Kidney glomerular epithelial cell (primary cell): ENCODE measurements around the gene ALDH3B2.
"Not testable (repeated sequence)": the region's sequence is repeated elsewhere in the genome, so short reads cannot be mapped to it uniquely, and the experiment has no call there.

Experiments used
- DNase-seq: peaks from one replicate; lab custom pipeline; 2025; lab: John Stamatoyannopoulos, UW

ALDH3B2 gene, protein sequence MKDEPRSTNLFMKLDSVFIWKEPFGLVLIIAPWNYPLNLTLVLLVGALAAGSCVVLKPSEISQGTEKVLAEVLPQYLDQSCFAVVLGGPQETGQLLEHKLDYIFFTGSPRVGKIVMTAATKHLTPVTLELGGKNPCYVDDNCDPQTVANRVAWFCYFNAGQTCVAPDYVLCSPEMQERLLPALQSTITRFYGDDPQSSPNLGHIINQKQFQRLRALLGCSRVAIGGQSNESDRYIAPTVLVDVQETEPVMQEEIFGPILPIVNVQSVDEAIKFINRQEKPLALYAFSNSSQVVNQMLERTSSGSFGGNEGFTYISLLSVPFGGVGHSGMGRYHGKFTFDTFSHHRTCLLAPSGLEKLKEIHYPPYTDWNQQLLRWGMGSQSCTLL

DNA sequence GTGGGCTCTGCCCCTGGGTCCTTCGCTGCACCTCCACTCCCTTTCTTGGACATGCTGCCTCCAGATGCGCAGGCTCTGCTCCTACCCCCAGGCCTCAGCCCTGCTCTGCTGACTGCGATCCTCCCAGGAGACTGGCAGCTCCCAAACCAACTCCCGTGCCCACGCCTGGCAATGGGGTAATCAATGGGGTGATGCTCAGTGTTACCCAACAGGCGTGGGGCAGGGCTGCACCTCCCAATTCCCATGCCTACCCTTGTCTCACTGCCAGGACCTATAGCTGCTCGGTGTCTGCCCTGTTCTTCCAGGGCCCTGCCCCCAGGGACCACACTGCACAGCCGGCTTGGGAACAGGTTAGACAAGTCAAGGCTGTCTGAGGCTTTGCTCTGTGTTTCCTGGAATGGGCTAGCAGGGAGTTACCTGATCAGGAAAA, at the start of gene ALDH3B2:
Gene ALDH3B2 (minus strand): TSS at position 182 of the 430 bp plus-strand sequence. CDS start 7,688 bp downstream, outside the sequence.
- no peak for DNase-seq

DNA sequence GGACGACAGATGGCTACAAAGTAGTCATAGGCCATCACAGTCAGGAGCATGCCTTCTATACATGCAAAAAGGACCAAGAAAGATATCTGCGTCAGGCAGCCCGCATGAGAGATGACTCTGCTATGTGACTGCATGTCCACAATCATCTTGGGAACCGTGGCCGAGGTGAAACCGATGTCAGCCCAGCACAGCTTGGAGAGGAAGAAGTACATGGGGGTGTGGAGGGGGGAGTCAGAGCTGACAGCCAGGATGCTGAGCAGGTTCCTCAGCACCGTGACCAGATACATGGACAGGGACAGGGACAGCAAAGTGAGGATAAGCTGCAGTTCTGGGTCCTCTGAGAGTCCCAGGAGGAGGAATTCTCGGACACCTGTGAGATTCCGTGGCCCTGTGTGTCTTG, 48.6 kb upstream of the ALDH3B2 start:
- not testable (repeated sequence) for DNase-seq

DNA sequence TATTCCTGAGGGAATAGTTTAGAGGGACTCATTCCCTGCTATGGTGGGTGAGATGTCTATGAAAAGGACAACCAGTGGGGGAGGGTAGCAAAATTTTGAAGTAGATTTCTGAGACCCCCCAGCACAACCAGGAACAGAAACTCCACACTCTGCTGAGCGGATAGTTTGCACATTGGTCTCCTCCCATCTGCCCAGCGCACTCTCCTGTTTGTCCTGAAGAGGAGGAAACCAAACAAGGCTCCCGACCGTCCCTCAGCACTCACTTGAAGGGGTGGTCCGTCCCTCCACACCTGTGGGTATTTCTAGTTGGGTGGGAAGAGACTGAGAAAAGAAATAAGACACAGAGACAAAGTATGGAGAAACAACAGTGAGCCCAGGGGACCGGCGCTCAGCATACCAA, 41.8 kb upstream of the ALDH3B2 start:
- not testable (repeated sequence) for DNase-seq

DNA sequence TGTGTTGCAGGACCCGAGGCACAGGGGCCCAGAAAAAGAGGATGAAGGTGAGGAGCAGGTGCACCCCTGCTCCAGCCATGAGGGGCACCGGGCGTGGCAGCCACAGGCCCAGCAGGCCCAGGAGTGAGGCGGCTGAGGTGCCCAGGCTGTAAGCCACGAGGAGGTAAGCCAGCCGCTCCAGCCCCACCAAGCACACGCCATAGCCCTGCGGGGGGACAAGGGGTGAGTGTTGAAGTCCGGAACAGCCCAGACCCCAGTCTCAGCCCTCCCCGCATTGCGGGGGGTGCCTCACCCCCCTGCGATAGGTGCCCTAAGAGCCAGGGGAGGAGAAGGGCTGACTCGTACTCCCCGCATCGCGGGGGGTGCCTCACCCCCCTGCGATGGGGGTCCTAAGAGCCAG, 41.4 kb upstream of the ALDH3B2 start:
- not testable (repeated sequence) for DNase-seq

DNA sequence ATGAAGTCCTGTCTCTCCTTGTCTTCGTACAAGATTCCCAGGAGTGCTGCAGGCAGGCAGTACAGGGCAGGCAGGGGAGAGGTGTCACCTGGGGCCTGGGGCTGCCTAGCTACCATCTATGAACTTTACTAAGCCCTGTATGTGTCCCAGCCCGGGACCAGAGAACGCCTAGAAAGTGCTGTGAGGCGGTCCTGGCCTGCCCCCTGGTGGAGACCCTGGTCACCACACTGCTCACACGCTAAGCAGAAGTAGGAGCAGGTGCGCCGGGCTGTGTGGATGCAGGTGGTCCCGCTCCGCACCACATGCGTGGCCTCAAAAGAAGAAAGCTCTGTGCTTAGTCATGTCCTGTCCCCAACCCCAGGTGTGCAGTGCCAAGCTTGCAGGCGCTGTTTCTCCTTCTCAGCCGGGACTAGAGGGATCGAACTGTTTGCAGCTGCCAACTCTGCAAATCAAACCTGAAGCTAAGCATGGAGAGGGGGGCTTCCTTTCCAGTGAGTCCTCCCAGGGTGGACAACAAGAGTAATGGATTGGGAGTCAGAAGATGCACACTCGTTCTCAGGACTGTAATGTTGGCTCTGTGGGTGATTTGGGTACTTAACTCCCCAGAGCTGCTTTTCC, 39.6 kb upstream of the ALDH3B2 start:
- DNase-seq = not testable (repeated sequence)

DNA sequence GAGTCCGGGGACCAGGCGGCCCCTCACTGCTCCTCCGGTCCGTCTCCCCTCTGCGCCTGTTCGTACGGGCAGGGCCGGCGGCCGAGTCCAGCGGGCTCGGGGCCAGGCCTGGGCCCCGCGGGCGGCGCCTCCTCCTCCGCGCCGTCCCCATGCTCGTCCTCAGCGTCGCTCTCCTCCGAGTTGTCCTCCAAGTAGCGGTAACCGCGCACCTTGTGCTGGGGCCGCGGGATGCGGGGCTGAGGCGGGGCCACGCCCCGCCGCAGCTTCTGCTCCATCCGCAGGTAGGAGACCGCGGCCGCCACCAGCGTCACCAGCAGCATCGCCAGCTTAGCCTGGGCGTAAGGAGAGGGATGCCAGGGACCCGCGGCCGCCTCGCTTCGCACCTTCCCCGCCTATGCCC, 37.3 kb upstream of the ALDH3B2 start:
- DNase-seq = not testable (repeated sequence)

DNA sequence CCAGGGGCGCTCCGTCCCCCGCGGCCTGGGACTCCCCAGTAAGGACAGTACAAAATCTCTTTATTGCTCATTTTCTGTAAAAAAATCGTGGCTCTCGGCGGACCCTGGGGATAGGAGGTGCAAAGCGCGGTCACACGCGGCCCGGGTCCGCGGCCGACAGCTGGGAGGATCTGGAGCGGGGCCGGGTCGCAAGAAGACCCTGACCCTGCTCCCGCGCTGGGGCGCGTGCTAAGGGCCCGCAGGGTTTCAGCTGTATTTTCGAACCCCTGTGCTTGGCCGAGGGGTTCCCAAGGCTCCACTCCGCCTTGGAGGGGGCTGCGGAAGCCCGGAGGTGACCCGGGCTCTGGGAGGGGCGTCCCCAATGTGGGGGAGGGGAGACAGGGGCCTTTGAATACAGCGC, 36.8 kb upstream of the ALDH3B2 start:
- not testable (repeated sequence) for DNase-seq

DNA sequence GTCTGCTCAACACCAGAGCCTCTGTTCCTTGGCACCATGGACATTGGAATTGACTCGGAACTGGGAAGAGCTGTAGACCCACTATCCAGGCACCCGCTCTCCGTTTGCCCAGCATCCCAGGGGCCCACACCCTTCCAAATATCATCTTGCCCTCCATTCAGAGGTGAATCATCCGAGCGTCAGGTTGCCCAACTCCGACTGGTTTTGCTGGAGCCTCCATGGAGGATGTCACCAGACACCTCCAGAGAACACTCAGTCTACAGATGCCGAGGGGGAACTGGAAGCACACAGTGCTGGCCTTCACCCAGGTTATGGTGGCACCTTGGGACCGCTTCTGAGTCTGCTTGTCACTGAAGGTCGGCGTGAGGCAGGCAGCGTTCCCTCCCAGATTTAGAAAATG, 35.4 kb upstream of the ALDH3B2 start:
- DNase-seq = not testable (repeated sequence)

DNA sequence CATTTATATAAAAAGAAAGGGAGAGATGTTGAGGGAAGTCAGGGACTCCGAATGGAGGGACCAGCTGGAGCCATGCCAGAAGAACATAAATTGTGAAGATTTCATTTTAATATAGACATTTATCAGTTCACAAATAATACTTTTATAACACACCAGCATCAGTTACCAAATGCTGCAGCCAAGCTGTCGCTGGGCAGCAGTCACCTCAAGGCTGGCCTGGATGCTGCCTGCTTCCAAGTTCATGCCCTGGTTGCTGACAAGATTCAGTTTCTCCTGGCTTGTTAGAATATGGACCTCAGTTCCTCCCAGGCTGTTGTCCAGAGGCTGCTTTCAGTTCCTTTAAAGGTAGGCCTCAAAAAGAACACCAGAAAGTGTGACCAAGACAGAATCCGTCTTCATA, 30.8 kb upstream of the ALDH3B2 start:
- DNase-seq = no peak

DNA sequence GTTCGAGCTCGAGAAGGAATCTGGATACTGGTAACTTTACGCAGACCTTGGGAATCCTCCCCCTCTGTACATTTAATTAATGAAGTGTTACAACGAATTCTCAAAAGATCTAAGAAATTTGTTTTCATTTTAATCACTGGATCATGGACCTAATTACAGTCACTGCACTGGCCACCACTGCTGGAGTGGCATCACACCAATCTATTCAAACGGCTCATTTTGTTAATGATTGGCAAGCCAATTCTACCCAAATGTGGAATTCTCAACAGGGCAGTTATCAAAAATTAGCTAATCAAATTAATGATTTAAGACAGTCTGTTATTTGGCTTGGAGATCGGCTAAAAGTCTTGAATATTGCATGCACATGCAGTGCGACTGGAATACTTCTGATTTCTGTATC, 30.1 kb upstream of the ALDH3B2 start:
- DNase-seq = no peak

DNA sequence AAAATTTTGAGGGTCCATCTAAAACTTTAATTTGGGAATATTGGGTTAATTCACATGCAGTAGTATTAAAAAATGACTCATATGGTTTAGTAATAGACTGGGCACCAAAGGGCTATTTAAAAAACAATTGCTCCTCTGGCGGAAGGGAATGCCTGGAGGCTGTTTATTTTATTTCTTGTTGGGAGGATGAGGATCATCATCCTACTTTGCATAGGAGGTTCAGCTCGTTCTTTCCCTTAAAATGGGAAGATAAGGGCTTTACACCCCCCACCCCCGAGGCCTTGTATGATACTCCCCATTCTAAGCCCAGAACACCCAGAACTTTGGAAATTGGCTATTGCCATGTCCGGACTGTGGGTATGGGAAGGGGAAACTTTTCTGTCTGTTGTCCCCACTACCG, 29.3 kb upstream of the ALDH3B2 start:
- DNase-seq = not testable (repeated sequence)

DNA sequence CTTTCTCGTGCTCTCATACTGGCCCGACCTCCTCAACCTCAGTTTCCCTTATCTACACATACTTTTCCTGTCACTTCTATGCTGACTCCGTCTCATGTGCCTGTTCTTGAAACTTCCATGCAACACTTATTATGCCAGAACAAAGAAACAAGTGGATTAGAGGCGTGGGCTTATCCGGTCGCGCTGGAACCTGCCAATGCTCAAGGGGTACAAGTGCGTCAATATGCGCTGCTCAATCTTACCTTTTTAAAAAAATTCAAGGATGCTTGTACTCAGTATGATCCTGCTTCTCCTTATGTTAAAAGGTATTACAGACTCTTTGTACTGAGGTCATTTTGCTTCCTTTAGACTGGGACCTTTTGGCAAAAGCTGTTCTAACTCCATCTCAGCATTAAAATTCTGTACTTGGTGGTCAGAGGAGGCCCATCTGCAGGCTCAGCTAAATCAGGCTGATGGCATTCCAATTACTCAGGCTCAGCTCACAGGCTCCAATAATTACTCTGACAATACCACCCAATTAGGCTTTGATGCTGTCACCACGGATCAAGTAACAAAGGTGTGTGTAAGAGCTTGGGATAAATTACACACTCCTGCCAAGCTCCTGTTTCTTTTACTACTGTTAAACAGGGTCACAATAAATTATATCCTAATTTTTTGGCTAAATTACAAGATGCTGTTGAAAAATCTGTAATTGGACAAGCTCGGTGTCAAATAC, 26.3 kb upstream of the ALDH3B2 start:
- DNase-seq = no peak

DNA sequence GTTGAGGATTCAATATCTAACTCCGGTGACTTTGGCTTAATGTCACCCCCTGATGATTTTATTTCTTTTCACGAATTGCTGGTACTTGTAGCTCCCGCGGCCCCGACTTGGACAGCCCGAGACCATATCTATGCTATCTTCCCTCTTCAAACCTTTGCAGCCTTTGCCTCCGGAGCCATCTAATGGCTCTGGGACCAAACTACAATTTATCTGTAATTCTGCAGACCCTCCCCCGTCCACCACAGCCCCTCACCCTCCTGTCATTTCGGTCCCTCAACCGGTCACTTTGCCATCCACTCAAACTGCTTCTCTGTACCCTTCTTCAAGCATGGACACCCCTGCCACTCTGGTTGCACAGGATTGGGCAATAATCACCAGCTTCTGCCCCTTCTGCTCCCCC, 25.7 kb upstream of the ALDH3B2 start:
- no peak for DNase-seq

DNA sequence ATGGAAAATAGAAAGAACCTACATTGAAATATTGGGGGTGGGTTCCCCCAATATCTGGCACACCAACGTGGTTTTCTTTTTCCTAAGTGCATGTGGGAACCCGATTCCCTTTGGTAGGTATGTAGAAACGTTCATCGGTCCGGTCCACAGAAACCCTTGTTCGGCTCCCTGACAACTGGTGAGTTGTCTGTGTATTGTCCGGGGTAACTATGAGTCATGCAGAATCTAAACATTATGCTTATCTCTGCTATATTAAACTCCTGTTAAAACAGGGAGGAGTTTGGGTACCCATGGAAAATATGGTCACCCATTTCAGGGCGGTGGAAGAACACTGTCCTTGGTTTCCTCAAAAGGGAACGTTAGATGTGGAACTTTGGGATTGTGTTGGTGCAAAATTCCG, 25.1 kb upstream of the ALDH3B2 start:
- no peak for DNase-seq

DNA sequence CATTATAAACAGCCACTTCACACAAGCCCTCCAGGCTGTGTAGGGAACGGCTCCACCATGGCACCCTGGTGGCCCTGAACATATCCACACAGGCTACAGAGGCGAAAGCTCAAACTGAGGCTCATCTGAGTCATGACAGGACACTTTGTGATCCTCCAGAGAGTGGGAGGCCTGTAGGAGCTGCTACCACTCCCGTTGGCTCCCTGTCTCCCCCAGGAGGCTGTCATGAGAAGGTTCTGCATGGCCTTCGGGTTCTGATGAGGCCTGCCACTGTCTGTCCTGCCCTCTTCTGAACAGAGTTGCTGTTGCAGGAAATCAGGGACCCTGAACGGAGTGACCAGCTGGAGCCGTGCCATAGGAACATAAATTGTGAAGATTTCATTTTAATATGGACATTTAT, 23.8 kb upstream of the ALDH3B2 start:
- no peak for DNase-seq

DNA sequence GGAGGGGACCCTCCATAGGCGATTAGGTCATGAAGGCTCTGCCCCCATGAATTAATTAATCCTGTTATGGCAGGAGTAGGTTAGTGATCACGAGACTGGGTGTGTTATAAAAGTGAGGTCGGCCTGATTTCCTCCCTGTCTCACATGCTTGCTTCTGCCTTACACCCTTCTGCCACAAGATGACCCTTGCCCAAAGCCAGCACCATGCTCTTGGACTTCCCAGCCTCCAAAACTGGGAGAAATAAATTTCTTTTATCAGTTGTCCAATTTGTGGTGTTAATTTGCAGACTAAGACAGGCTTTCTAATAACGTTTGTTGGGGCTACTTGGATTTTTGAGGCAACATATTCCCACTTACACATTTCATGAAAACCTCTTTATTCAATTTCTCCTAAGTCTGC, 23.4 kb upstream of the ALDH3B2 start:
- no peak for DNase-seq

DNA sequence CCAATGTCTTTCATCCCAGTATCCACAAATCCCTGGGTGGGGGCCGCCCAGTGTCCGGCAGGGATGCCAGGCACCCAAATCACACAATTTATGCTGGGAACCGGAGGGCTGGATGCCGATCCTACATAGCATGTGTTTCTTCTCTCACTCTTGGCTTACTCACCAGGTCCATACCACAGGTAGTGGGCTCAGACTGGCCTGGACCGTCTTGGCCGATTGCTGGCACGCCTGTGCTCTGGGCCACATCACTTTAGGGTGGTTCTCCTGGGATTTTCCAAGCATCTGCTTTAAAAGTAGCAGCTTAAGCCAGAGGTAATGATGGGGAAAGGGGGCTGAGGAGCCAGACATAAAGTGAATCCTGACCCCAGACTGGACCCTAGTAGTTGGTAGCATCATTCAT, 22.6 kb upstream of the ALDH3B2 start:
- DNase-seq = no peak

DNA sequence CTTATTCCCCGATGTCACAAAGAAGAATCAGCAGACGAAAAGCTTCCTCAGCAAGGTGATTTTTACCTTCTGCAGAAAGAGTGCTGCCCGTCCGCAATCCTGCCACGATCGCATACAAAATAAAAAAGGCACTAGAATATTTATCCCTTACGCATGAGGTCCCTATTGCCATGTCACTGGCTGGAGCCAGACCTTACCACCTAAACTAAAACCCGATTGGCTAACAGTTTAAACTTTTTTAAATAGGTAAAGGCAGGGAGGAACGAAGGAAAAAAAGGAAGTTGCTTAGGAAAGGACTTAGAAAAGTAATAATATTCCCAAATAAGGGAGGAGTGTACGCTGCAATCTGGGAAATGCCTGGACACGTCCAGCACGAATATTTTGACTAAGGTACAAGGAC, 21.2 kb upstream of the ALDH3B2 start:
- DNase-seq = no peak

DNA sequence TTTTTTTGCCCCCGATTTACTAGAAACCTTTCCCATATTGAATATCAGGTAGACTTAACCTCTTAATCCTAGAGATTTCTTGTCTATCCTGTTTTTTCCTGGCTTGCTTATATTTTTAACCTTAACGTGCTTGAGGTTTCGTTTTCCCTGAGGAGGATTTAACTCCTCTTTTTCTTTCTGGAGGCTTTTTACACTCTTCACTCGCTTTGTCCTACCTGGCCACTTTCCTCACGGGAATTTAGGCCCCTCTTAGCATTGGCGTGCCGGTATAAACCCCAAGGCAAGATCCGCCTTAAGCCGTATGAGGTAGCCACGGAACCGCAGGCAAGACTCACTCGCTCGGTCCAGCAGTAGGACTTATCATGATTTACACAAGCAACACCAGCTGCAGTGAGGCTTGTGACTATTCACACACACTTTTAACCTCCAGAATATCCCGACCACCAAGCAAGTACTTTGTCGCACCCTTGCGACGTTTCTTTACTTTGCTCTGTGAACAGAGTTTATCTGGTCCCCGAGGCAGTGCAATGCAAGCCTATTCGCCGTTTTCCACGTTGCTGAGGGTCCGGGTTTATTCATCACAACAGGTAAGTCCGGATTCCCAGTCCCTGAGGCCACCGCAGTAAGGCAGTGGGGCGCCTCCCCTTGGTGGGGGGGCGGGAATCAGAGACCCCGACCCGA, 20.6 kb upstream of the ALDH3B2 start:
- DNase-seq = no peak

DNA sequence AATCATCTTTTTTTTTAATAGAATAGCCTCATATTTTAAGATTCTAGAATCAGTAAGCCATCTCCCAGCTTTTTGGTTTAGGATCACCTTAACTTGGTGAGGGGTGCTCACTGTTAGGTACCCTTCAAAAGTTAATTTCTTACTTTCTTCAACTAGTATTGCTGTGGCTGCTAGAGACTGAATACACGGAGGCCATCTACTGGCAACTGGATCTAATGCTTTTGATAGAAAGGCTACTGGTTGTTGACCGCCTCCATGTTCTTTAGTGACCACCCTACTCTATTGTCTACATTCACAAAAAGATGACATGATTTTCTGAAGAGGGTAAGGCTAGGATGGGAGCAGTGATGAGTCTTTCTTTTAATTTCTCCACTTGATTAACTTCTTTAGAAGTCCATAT, 16.7 kb upstream of the ALDH3B2 start:
- no peak for DNase-seq

DNA sequence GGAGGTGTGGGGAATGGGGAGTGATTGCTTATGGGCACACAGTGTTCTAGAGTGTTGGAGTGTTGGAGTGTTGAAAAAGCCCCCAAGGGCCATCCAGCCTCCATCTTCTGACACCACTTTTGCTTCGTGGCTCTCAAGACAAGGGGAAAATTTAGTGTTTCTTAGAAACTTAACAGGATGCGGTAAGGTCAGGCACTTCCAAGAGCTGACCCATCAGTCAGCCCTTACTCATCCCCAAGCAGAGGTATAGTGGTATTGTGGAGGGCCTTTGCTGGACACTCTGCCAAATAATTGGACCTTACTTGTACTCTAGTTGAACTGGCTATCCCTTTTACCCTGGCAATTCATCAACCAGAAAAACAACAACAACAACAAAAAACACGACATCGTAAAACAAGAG, 14.8 kb upstream of the ALDH3B2 start:
- DNase-seq = no peak

DNA sequence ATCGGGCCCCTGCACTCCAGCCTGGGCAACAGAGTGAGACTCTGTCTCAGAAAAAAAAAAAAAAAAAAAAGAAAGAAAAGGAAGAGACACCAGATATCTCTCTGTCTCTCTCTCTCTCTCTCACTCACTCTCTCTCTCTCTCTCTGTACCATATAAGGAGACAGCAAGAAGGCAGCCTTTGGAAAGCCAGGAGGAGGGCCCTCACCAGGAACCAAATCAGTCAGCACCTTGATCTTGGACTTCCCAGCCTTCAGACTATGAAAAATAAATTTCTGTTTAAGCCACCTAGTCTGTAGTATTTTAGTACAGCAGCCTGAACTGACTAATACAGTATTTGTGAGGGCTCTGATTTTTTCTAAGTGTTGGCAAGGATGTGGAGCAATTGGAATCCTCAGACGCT, 13.6 kb upstream of the ALDH3B2 start:
- DNase-seq = no peak
